Neural progenitor cell (in vitro differentiated cells): ENCODE results near the gene SCAMP2.

Experiments used
- CTCF ChIP-seq: fragments of 200-600 bp; sonication (generic); IDR thresholded peaks from 2 replicates; pipeline ENCODE4 v1.5.1; 2017; ENCODE audit warnings: antibody characterized with exemption, mild to moderate bottlenecking
- EZH2 ChIP-seq: fragments of 200-600 bp; sonication (generic); IDR thresholded peaks from 2 replicates; pipeline ENCODE4 v1.6.1; 2017; ENCODE audit warnings: antibody characterized with exemption, mild to moderate bottlenecking, moderate library complexity
- EZH2phosphoT487 ChIP-seq: fragments of 200-600 bp; sonication (generic); IDR thresholded peaks from 2 replicates; pipeline ENCODE4 v1.6.1; 2017; ENCODE audit warnings: antibody characterized with exemption

- TF ChIP-seq CTCF, result no peak
- TF ChIP-seq EZH2, result no peak
- TF ChIP-seq EZH2phosphoT487, result no peak
Observed at GRCh38 chr15:74885461-74885860, 12.3 kb upstream of the SCAMP2 start.
